Left cardiac atrium (tissue), 4 donors: Measurements from ENCODE around the gene FAM217A. TPM values are rescaled to one million over a fixed set of nuclear protein-coding genes. Genes with fewer than 3 reads are reported as not detected.
A peak's percentile ranks its signal among the peaks of the same experiment; 100 is the strongest.
"Not testable (repeated sequence)": the region's sequence is repeated elsewhere in the genome, so short reads cannot be mapped to it uniquely, and the experiment has no call there.

ENCODE experiments used
- ATAC-seq, 2 donors: fragments of 200-7000 bp; cut with Tn5 transposase; one replicate each; pipeline ENCODE4 v1.9.1; 2020; ENCODE audit warnings: mild to moderate bottlenecking in 2 of 2, moderate library complexity in 2 of 2
- DNase-seq: peaks from one replicate; pipeline ENCODE4 v3.0.0-alpha.2; 2020
- intact Hi-C, 2 donors: fragments of 100-400 bp; cut with DNase I; formaldehyde crosslinking; loops; one replicate each; pipeline versions ENCODE4 v1.14.1 to v1.15.1; 2022 to 2023
- total RNA-seq, 2 donors: library from RNA; stranded (reverse); fragmentation: NEBNext Ultra II Directional; extraction: Animal tissue kit (Norgen Biotek cat#: 25700); gene quantifications; one replicate each; pipeline ENCODE4 v1.2.1, GENCODE V29; 2021
- donor health status: DM: no; HTN: yes; CAD: no.
- donor health status: DM: no; HTN: yes; CAD: no; lungs with severe emphysema.
- donor health status: DM: yes; HTN: yes; CAD: no.
- donor health status: Dilated cardiomyopathy.

FAM217A gene
- total RNA-seq, 2 donors from 2014 or later: not detected

DNA sequence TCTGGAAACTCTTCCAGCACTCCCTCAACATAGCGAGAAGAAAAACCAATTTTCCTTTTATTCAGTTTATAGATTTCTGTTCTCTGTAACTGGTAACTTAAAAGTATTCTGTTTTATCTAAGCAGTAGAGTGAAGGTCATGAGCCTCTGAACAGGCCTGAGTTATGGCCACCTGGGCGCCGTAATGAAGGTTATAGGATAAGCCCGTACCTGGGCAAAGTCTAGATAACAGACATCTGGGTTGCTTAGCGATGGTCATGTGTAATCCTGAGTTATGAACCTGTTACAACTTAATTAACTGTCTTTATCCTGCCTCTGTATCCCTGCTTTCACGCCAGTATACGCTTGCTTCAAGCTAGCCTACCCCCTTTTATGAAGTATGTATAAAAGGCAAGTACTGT, 13.0 kb upstream of the FAM217A start:
- no peak for ATAC-seq
- intact Hi-C loops: no loop called here
- no peak for DNase-seq

DNA sequence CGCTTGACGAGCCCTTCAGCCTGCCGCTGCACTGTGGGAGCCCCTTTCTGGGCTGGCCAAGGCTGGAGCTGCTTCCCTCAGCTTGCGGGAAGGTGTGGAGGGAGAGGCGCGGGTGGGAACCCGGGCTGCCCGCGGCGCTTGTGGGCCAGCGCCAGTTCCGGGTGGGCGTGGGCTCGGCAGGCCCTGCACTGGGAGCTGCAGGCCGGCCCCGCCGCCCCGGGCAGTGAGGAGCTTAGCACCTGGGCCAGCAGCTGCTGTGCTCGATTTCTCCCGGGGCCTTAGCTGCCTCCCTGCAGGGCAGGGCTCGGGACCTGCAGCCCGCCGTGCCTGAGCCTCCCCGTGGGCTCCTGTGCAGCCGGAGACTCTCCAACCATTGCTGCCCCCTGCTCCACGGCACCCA, 11.1 kb upstream of the FAM217A start:
- DNase-seq, ATAC-seq, intact Hi-C loops: not testable (repeated sequence)

GRCh38 chr6:4088704-4089103, 9.8 kb upstream of the FAM217A start:
- DNase-seq: no peak
- intact Hi-C loops: no loop called here
- ATAC-seq: no peak

DNA sequence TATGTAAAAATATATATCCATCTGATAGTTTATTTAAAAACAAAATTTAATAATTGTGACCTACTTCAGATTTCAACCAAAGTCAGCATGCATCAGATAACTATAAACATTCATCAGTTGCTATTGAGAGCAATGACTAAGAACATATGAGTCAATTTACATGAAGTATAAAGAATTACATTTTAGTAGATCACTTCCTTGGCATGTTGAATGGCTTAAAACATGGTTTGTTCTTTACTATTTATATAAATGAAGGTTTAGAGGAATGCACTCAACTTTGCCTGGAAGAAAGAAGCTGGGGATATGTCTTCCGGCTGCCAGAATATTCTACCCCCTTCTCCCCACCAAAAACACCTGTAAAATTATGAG, 6.4 kb upstream of the FAM217A start:
- intact Hi-C loops: no loop called here
- DNase-seq: no peak
- no peak for ATAC-seq

GRCh38 chr6:4084444-4085331, 5.8 kb upstream of the FAM217A start:
- intact Hi-C loops: no loop called here
- ATAC-seq (no peak), DNase-seq (no peak)

- DNase-seq: no peak
- no peak for ATAC-seq
- intact Hi-C loops: no loop called here
Measured at GRCh38 chr6:4074478-4075235, 4.3 kb downstream of the FAM217A start.

- intact Hi-C loops: no loop called here
- no peak for DNase-seq
- ATAC-seq: no peak
Measured at GRCh38 chr6:4071330-4071729, 7.6 kb downstream of the FAM217A start.

DNA sequence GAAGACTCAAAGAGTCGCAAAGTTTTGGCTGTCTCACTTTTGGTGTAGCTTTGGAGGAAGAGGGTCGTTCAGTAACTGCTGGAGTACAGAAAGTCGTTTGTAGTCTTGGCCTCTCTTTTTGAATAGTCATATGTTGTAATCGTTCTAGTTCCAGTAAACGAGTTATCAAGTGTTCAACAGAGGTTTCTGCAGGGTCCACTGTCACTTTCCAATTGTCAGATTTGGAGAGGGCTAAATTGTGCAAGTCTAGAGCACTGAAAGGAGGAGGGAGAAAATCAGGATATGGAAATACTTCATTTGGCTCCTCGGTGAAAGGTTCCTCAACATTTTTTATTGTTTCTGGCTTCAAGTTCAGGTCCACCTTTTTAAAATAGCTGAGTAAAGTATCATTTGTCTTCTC, 9.7 kb downstream of the FAM217A start:
- ATAC-seq: no peak
- intact Hi-C loops: loop anchor here in 1 of 2 donors (10.0 kb wide), 1 partner anchor 56 kb away; no protein-coding TSS in a partner anchor

GRCh38 chr6:4067673-4068072, 11.3 kb downstream of the FAM217A start:
- intact Hi-C loops: loop anchor here in 1 of 2 donors (10.0 kb wide), 1 partner anchor 57 kb away; no protein-coding TSS in a partner anchor
- no peak for DNase-seq
- no peak for ATAC-seq

More for the DNA sequence above, 9.7 kb downstream of the FAM217A start:
- no peak for DNase-seq

DNA sequence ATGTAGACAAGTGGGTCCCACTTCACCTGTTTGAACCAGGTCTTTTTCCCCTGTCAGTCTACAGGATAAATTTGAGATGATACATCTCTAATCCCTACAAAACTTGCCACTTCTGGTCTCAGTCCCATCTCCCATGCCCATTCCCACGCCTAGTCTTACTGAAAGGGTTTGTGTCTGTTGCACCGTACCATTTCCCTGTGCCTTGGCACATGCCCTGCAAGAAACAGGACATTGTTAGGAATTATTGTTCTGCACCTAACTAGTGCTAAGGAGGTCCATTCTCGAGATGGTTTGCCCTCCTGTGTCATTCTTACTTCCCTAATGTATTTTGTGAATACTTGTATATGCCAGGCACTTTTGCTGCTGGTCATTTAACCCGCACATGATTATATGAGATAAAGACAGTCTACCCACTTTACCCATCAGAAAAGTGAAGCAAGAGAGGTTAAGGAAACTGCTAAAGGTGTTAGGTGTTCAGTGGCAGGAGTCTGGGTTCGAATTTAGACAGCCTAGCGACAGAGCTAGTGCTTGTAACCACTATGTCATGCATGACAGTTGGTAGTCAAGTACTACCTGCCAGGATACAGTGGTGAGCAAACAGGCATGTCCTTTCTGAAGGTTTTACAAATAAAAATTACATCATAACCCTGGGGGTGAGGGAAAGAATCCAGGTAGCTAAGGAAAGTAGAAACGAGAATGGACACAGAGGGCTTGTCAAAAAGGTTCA, 12.7 kb downstream of the FAM217A start:
- DNase-seq (no peak), ATAC-seq (no peak)
- intact Hi-C loops: loop anchor here in 1 of 2 donors (10.0 kb wide), 1 partner anchor 59 kb away; no protein-coding TSS in a partner anchor

DNA sequence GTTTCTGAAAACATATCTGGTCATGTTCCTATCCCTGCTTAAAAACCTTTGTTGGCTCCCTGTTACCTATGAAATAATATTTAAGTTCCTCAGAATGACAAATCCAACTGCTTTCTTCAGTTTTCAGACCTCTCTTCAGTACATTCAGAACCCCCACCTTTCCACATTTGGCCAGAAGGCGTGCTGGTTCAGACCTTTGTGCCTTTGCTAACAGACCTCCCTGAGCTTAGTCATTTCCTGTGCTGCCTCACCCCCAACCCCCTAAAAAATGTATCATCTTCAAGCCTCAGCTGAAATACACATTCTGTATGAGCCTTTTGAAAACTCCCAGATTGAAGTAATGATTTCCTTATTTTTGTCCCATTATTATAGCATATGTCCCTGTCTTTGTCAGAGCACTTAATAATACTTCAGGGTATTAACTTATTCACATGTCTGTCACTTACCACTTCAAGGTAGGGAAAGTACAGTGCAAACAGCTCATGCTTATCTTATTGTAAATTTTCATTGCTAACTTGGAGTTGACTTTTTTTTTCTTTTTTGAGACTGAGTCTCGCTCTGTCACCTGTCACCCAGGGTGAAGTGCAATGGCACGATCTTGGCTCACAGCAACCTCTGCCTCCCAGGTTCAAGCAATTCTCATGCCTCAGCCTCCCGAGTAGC, 19.7 kb downstream of the FAM217A start:
- intact Hi-C loops: loop anchor here (5.0 to 10.0 kb wide), 2 partner anchors 66 to 98 kb away; no protein-coding TSS in a partner anchor
- ATAC-seq (no peak), DNase-seq (no peak)

- ATAC-seq (no peak), DNase-seq (no peak)
- intact Hi-C loops: loop anchor here (5.0 to 10.0 kb wide), 2 partner anchors 68 to 100 kb away; no protein-coding TSS in a partner anchor
Measured at GRCh38 chr6:4057036-4057435, 21.9 kb downstream of the FAM217A start.

DNA sequence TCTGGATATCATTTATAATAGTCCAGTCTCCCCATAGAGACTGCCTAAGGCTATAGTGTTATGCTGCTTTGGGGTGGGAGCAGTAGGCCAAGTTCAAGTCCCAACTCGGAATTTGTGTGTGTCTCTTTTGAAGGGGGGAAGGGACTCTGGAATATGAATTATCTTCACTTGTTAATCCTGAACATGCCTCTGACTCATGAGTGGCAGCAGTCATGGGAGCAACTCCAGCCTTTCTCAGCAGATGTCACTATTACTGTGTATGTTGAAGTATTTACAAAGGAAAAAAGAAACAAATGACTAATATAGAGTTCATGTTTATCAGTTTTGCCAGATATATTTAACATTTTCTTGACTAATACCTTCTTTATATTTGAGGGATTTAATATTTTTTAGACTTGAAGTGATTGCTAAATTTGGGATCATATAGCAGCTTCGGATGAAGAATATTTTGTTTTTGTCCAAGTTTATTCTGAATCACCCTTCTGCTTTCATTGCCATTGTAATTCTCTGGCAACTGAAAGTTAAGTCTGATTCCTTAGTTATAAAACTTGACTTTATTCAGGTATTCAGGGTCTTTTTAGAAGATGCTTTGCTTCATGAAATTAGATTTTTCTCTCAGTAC, 23.4 kb downstream of the FAM217A start:
- no peak for DNase-seq
- intact Hi-C loops: loop anchor here (5.0 to 10.0 kb wide), 2 partner anchors 69 to 102 kb away; no protein-coding TSS in a partner anchor
- ATAC-seq: peak; percentile 84 to 89

- DNase-seq (no peak), ATAC-seq (no peak)
- intact Hi-C loops: no loop called here
Measured at GRCh38 chr6:4049246-4049645, 29.7 kb downstream of the FAM217A start.

DNA sequence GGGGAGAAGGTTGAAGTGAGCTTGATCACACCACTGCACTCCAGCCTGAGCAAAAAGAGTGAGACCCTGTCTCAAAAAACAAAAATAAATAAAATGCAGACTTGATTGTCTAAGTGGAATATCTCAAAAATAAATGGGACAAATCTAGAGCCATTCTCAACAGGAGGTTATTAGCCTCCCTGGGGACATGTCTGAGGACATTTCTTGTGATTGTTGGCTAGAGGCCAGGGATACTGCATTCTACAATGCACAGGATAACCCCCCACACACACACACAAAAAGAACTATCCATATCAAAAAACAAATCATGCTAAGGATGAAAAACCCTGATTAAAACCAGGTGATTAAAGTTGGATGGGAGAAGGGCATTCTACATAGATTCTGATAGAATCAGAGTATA, 37.5 kb downstream of the FAM217A start:
- intact Hi-C loops: no loop called here
- no peak for ATAC-seq

GRCh38 chr6:4039348-4039747, 39.6 kb downstream of the FAM217A start:
- intact Hi-C loops: no loop called here
- ATAC-seq: no peak
- DNase-seq: no peak

More for the DNA sequence above, 37.5 kb downstream of the FAM217A start:
- DNase-seq: no peak

DNA sequence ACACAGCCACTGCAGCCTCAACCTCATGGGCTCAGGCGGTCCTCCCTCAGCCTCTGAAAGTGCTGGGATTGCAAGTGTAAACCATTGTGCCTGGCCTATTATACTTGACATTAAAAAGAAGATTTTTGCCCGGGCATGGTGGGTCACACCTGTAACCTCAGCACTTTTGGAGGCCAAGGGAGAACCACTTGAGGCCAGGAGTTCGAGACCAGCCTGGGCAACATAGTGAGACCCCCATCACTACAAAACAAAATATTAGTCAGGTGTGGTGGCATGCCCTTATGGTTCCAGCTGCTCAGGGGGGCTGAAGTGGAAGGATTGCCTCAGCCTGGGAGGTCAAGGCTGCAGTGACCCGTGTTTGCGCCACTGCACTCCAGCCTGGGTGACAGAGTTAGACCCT, 42.4 kb downstream of the FAM217A start:
- DNase-seq (no peak), ATAC-seq (no peak)
- intact Hi-C loops: no loop called here

GRCh38 chr6:4032475-4032874, 46.5 kb downstream of the FAM217A start:
- intact Hi-C loops: no loop called here
- DNase-seq (no peak), ATAC-seq (no peak)
